ENCODE data around the gene OXSR1.
"Not testable (repeated sequence)": the region's sequence is repeated elsewhere in the genome, so short reads cannot be mapped to it uniquely, and the experiment has no call there.

Gene OXSR1

GRCh38 chr3:38170722-38171121 is 5.4 kb downstream of the OXSR1 start:
- Histone ChIP-seq H3K27me3 (no peaks in the 10 kb centered on the region), H3K4me3 (no peak overlapping the region), H3K36me3 (peaks cover 0 to 7% (median 0%) of the 10 kb centered on the region in 11 experiments; a peak in 1 of 22 replicates), H3K9ac (no peak overlapping the region), H3K4me2 (peak overlapping the region in 2 of 11 experiments; percentile 2 to 18; a peak in 3 of 22 replicates), H4K20me1 (peaks cover 60 to 96% (median 88%) of the 10 kb centered on the region in 11 experiments), H3K9me3 (replicated peaks in 1 of 11) (no peaks in the 10 kb centered on the region), H3K27ac (no peak overlapping the region), H3K4me1 (peaks cover 22 to 92% (median 28%) of the 10 kb centered on the region in 10 experiments)
- no peak for TF ChIP-seq Cebpa-rat (IDR thresholded peaks at IDR 0.05)

GRCh38 chr3:38171622-38172021 is 6.3 kb downstream of the OXSR1 start:
- Histone ChIP-seq H4K20me1 (peaks cover 62 to 100% (median 90%) of the 10 kb centered on the region in 11 experiments), H3K4me2 (peak overlapping the region in 1 of 11 experiments; percentile 41; a peak in 1 of 22 replicates), H3K27me3 (no peaks in the 10 kb centered on the region), H3K4me3 (no peak overlapping the region), H3K9ac (no peak overlapping the region), H3K36me3 (peaks cover 0 to 7% (median 0%) of the 10 kb centered on the region in 11 experiments; a peak in 1 of 22 replicates), H3K4me1 (peaks cover 16 to 91% (median 22%) of the 10 kb centered on the region in 10 experiments), H3K9me3 (replicated peaks in 1 of 11) (no peaks in the 10 kb centered on the region), H3K27ac (no peak overlapping the region)
- no peak for TF ChIP-seq Cebpa-rat (IDR thresholded peaks at IDR 0.05)

- peak overlapping the region in 2 of 11 experiments; percentile 41 to 61; a peak in 2 of 22 replicates for H3K4me2 ChIP-seq
- no peaks in the 10 kb centered on the region for H3K27me3 ChIP-seq
- H3K9ac ChIP-seq = no peak overlapping the region
- no peak overlapping the region for H3K27ac ChIP-seq
- H4K20me1 ChIP-seq = peaks cover 70 to 100% (median 93%) of the 10 kb centered on the region in 11 experiments
- H3K4me1 ChIP-seq = peaks cover 0 to 82% (median 8%) of the 10 kb centered on the region in 10 experiments; a peak in 13 of 20 replicates
- peaks cover 9 to 24% (median 15%) of the 10 kb centered on the region in 11 experiments; a peak in 21 of 22 replicates for H3K36me3 ChIP-seq
- no peaks in the 10 kb centered on the region for H3K9me3 ChIP-seq (replicated peaks in 1 of 11)
- no peak for TF ChIP-seq Cebpa-rat (IDR thresholded peaks at IDR 0.05)
- no peak overlapping the region for H3K4me3 ChIP-seq
Observed at GRCh38 chr3:38173834-38174418, 8.6 kb downstream of the OXSR1 start.

- peaks cover 58 to 100% (median 91%) of the 10 kb centered on the region in 11 experiments for H4K20me1 ChIP-seq
- no peaks in the 10 kb centered on the region for H3K9me3 ChIP-seq (replicated peaks in 1 of 11)
- H3K4me3 ChIP-seq = no peak overlapping the region
- peaks cover 24 to 51% (median 39%) of the 10 kb centered on the region in 11 experiments for H3K36me3 ChIP-seq
- H3K27ac ChIP-seq = no peak overlapping the region
- no peak overlapping the region for H3K9ac ChIP-seq
- H3K27me3 ChIP-seq = no peaks in the 10 kb centered on the region
- H3K4me1 ChIP-seq = peaks cover 0 to 53% (median 4%) of the 10 kb centered on the region in 10 experiments; a peak in 10 of 20 replicates
- peak overlapping the region in 1 of 11 experiments; percentile 6; a peak in 1 of 22 replicates for H3K4me2 ChIP-seq
- TF ChIP-seq Cebpa-rat (IDR thresholded peaks at IDR 0.05) = no peak
Observed at GRCh38 chr3:38177181-38177580, 11.8 kb downstream of the OXSR1 start.

- no peaks in the 10 kb centered on the region for H3K27me3 ChIP-seq
- H3K4me1 ChIP-seq = peaks cover 0 to 8% (median 0%) of the 10 kb centered on the region in 10 experiments; a peak in 2 of 20 replicates
- H3K4me2 ChIP-seq = no peak overlapping the region
- no peak overlapping the region for H3K27ac ChIP-seq
- no peak for TF ChIP-seq Cebpa-rat (IDR thresholded peaks at IDR 0.05)
- no peak overlapping the region for H3K9ac ChIP-seq
- no peak overlapping the region for H3K4me3 ChIP-seq
- H3K36me3 ChIP-seq = peaks cover 80 to 98% (median 94%) of the 10 kb centered on the region in 11 experiments
- H3K9me3 ChIP-seq (replicated peaks in 1 of 11) = peaks cover 15 to 34% (median 28%) of the 10 kb centered on the region in 11 experiments; a peak in 21 of 22 replicates
- H4K20me1 ChIP-seq = peaks cover 6 to 69% (median 10%) of the 10 kb centered on the region in 11 experiments; a peak in 17 of 22 replicates
Observed at GRCh38 chr3:38186781-38187180, 21.4 kb downstream of the OXSR1 start.

GRCh38 chr3:38190481-38190881 is 25.1 kb downstream of the OXSR1 start:
- H3K4me3 ChIP-seq = no peak overlapping the region
- H3K4me2 ChIP-seq = no peak overlapping the region
- no peaks in the 10 kb centered on the region for H3K27me3 ChIP-seq
- peaks cover 11 to 16% (median 14%) of the 10 kb centered on the region in 11 experiments; a peak in 21 of 22 replicates for H3K9me3 ChIP-seq (replicated peaks in 1 of 11)
- TF ChIP-seq Cebpa-rat (IDR thresholded peaks at IDR 0.05) = no peak
- peaks cover 83 to 100% (median 93%) of the 10 kb centered on the region in 11 experiments for H3K36me3 ChIP-seq
- peaks cover 0 to 81% (median 0%) of the 10 kb centered on the region in 11 experiments; a peak in 4 of 22 replicates for H4K20me1 ChIP-seq
- no peak overlapping the region for H3K9ac ChIP-seq
- H3K27ac ChIP-seq = no peak overlapping the region
- H3K4me1 ChIP-seq = no peaks in the 10 kb centered on the region

- peaks cover 12 to 45% (median 25%) of the 10 kb centered on the region in 10 experiments for H3K4me1 ChIP-seq
- peaks cover 0 to 13% (median 0%) of the 10 kb centered on the region in 11 experiments; a peak in 6 of 22 replicates for H3K9me3 ChIP-seq (replicated peaks in 1 of 11)
- peaks cover 67 to 97% (median 87%) of the 10 kb centered on the region in 11 experiments for H3K36me3 ChIP-seq
- not testable (repeated sequence) for H3K9ac ChIP-seq, H3K27ac ChIP-seq, H3K4me2 ChIP-seq, H3K4me3 ChIP-seq, H3K27me3 ChIP-seq
- H4K20me1 ChIP-seq = peaks cover 0 to 91% (median 18%) of the 10 kb centered on the region in 11 experiments; a peak in 13 of 22 replicates
Observed at GRCh38 chr3:38202931-38203330, 37.6 kb downstream of the OXSR1 start.

- Histone ChIP-seq H3K27ac (peak overlapping the region in 3 of 11 experiments; percentile 44 to 74 (median 52); a peak in 5 of 22 replicates), H3K9me3 (replicated peaks in 1 of 11) (peaks cover 0 to 19% (median 5%) of the 10 kb centered on the region in 11 experiments; a peak in 9 of 22 replicates), H3K4me1 (peaks cover 12 to 45% (median 25%) of the 10 kb centered on the region in 10 experiments), H3K4me2 (peak overlapping the region in 2 of 11 experiments; percentile 11 to 23; a peak in 1 of 22 replicates), H3K27me3 (no peaks in the 10 kb centered on the region), H3K36me3 (peaks cover 66 to 97% (median 88%) of the 10 kb centered on the region in 11 experiments), H4K20me1 (peaks cover 0 to 91% (median 18%) of the 10 kb centered on the region in 11 experiments; a peak in 13 of 22 replicates), H3K4me3 (no peak overlapping the region), H3K9ac (no peak overlapping the region)
- no peak for TF ChIP-seq Cebpa-rat (IDR thresholded peaks at IDR 0.05)
Observed at GRCh38 chr3:38203690-38204089, 38.4 kb downstream of the OXSR1 start.
